ENCODE measurements around the gene SFT2D3.

SFT2D3 gene

GRCh38 chr2:127665267-127665893 lies 35.9 kb upstream of the SFT2D3 start:
- Histone ChIP-seq H3K4me3 (peak overlapping the region in 1 of 2 donors; percentile 52), H3K4me1 (peaks cover 0 to 90% (median 66%) of the 10 kb centered on the region in 4 donors), H3K27ac (peak overlapping the region; percentile 81 to 95), H3K9me3 (no peaks in the 10 kb centered on the region), H3K27me3 (no peaks in the 10 kb centered on the region), H3K36me3 (peaks cover 0 to 5% (median 0%) of the 10 kb centered on the region in 3 donors)
- TF ChIP-seq, protein P1, sequence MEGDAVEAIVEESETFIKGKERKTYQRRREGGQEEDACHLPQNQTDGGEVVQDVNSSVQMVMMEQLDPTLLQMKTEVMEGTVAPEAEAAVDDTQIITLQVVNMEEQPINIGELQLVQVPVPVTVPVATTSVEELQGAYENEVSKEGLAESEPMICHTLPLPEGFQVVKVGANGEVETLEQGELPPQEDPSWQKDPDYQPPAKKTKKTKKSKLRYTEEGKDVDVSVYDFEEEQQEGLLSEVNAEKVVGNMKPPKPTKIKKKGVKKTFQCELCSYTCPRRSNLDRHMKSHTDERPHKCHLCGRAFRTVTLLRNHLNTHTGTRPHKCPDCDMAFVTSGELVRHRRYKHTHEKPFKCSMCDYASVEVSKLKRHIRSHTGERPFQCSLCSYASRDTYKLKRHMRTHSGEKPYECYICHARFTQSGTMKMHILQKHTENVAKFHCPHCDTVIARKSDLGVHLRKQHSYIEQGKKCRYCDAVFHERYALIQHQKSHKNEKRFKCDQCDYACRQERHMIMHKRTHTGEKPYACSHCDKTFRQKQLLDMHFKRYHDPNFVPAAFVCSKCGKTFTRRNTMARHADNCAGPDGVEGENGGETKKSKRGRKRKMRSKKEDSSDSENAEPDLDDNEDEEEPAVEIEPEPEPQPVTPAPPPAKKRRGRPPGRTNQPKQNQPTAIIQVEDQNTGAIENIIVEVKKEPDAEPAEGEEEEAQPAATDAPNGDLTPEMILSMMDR (IDR thresholded peaks at IDR 0.05): no peak
- intact Hi-C loops (cut with DNase I; ENCODE audit: low total_unique reads): no loop called here
- peak in 1 of 2 donors; percentile 15 for DNase-seq

DNA sequence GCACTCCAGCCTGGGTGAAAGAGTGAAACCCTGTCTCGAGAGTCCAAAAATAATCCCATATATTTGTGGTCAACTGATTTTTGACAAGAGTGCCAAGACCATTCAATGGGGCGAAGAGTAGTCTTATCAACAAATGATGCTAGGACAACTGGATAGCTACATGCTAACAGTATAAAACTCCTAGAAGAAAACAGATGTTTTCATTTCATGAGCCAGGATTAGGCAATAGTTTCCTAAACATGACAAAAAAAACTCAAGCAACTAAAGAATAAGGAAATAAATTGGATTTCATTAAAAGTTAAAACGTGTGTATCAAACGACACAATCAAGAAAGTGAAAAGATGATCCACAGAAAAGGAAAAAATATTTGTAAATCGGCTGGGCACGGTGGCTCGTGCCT lies 32.2 kb upstream of the SFT2D3 start:
- Histone ChIP-seq H3K4me1 (peaks cover 0 to 86% (median 52%) of the 10 kb centered on the region in 4 donors), H3K4me3 (no peak overlapping the region), H3K36me3 (no peaks in the 10 kb centered on the region), H3K27me3 (no peaks in the 10 kb centered on the region), H3K9me3 (no peaks in the 10 kb centered on the region), H3K27ac (peak overlapping the region; percentile 8 to 95)
- intact Hi-C loops (cut with DNase I; ENCODE audit: low total_unique reads): no loop called here
- DNase-seq: no peak
- TF ChIP-seq, protein P1 (IDR thresholded peaks at IDR 0.05): no peak

DNA sequence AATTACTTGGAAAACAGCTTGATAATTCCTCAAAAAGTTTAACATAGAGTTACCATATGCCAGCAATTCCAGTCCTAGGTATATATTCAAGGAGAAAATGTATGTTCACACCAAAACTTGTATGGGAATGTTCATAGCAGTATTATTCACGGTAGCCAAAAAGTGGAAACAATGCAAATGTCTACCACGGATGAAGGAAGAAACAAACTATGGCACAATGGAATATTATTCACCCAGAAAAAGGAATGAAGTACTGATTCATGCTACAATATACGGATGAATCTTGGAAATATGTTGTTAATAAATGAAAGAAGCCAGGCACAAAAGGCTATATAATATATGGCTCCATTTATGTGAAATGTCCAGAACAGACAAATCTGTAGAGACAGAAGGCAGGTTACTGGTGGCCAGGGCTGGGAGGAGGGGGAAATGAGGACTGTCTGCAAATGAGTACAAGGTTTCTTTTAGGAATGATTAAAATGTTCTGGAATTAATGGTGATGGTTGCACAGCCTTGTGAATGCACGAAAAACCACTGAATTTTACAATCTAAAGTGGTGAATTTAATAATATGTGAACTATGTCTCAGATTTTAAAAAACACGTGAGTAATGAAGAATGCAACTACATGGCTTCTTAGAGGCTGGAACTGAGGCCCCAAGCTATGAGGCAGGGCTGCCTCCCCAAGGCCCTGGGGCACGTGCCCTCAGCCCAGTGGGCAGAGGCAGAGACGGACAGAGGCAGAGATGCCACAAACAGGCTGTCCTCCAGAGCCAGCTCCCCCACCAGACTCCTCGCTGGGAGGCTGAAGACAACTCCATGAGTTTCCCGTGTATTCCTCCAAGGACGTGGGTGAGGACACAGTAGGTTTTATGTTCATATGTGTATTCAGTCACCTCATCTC lies 31.0 kb upstream of the SFT2D3 start:
- no peaks in the 10 kb centered on the region for H3K9me3 ChIP-seq
- H3K4me1 ChIP-seq: peaks cover 0 to 74% (median 45%) of the 10 kb centered on the region in 4 donors
- TF ChIP-seq, protein P1 (IDR thresholded peaks at IDR 0.05): no peak
- no peaks in the 10 kb centered on the region for H3K27me3 ChIP-seq
- H3K27ac ChIP-seq: peak overlapping the region; percentile 49 to 95
- DNase-seq: no peak
- H3K4me3 ChIP-seq: no peak overlapping the region
- intact Hi-C loops (cut with DNase I; ENCODE audit: low total_unique reads): loop anchor here (10.0 kb wide), 1 partner anchor 286 kb away; the partner anchor contains the start of gene MAP3K2
- no peaks in the 10 kb centered on the region for H3K36me3 ChIP-seq

- H3K4me1 ChIP-seq: peaks cover 0 to 70% (median 43%) of the 10 kb centered on the region in 4 donors
- peak overlapping the region; percentile 49 to 95 for H3K27ac ChIP-seq
- TF ChIP-seq, protein P1 (IDR thresholded peaks at IDR 0.05): no peak
- no peak for DNase-seq
- H3K4me3 ChIP-seq: peak overlapping the region in 1 of 2 donors; percentile 97
- H3K27me3 ChIP-seq: no peaks in the 10 kb centered on the region
- intact Hi-C loops (cut with DNase I; ENCODE audit: low total_unique reads): loop anchor here (10.0 kb wide), 1 partner anchor 286 kb away; the partner anchor contains the start of gene MAP3K2
- no peaks in the 10 kb centered on the region for H3K9me3 ChIP-seq
- no peaks in the 10 kb centered on the region for H3K36me3 ChIP-seq
These were observed 30.4 kb upstream of the SFT2D3 start for GRCh38 chr2:127670957-127671290.

DNA sequence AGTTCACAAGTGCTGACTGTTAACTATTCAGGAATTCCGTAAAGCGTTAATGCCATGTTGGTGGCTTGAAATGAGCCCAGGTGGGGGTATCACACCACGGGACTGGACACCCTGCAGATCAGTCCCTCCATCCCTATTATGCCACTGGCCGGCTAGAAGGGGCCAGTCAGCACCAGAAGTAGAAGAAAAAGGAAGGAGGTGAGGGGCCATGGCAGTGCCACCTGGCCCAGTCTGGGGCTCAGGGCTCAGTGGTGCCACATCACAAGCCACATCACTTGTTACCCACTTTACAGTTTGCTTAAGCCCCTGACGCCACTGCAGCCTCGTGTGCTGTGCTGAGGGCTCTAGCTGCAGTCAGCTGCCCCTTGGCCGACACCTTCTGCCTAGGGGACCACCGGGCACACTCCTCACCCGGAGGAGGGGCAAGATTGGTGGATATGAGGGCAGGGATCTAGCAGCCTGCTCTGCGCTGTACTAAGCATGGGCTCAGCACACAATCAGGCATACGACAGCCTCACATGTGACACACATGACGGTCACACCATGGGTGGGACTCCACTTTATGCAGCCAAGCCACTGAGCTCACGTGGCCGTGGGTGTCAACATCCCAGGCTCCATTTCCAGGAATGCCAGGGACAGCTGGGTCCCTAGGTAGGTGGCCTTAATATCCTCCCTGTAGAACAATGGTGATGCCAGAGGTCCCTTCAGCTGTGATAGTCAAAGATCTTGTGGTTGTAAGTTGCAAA lies 29.6 kb upstream of the SFT2D3 start:
- DNase-seq: no peak
- Histone ChIP-seq H3K27ac (peak overlapping the region; percentile 93 to 95), H3K27me3 (no peaks in the 10 kb centered on the region), H3K4me3 (peak overlapping the region; percentile 89 to 97), H3K4me1 (peaks cover 0 to 70% (median 47%) of the 10 kb centered on the region in 4 donors), H3K36me3 (no peaks in the 10 kb centered on the region), H3K9me3 (no peaks in the 10 kb centered on the region)
- intact Hi-C loops (cut with DNase I; ENCODE audit: low total_unique reads): loop anchor here (10.0 kb wide), 1 partner anchor 287 kb away; the partner anchor contains the start of gene MAP3K2
- TF ChIP-seq, protein P1 (IDR thresholded peaks at IDR 0.05): no peak

Data from tibial artery (tissue), 4 donors.